ENCODE data around the gene RABAC1.
"Not testable (repeated sequence)": the region's sequence is repeated elsewhere in the genome, so short reads cannot be mapped to it uniquely, and the experiment has no call there.

The RABAC1 gene, protein sequence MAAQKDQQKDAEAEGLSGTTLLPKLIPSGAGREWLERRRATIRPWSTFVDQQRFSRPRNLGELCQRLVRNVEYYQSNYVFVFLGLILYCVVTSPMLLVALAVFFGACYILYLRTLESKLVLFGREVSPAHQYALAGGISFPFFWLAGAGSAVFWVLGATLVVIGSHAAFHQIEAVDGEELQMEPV

GRCh38 chr19:41959056-41960053 lies at the start of gene RABAC1:
Gene RABAC1 (minus strand): TSS chr19:41959321. CDS start chr19:41959292, 29 bp downstream.
- DNase-seq: peak; percentile 82

DNA sequence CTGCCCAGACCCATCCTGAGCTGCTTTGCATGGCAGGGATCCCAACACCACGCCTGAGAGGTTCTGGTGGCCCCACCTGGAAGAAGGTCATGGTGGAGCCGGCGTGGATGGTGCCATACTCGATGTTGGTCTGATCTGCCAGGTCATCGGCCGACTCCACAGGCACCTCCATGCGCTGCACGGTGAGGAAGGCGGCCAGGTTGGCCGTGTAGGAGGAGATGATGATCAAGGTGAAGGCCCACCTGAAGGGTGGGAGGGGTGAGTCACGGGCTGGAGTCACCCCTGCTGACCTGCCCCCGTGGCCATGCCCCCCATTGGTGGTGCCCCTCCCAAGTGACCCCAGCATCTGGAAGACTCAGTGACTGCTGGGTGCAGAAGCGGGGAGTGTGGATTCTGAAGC lies 47.4 kb upstream of the RABAC1 start:
- no peak for DNase-seq

DNA sequence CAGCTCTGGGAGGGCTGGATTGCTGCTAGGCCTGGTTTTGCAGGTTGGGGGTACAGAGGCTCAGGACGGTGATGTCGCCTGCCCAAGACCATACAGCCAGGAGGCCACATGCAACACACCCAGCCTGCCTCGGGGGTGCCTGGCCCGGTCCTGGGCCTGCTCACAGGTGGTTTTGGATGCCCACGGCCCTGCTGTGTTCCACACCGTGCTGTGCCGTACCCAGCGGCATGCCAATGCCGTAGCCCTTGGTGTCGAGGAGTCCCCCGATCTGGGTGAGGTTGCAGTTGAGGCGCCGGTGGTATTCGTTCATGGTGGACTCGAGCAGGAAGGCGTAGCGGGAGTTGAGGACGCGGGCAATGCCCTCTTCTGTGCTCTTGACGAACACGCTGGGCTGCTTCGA lies 46.4 kb upstream of the RABAC1 start:
- no peak for DNase-seq

GRCh38 chr19:42003506-42004294 lies 44.6 kb upstream of the RABAC1 start:
- DNase-seq: no peak

- no peak for DNase-seq
These were observed 40.7 kb upstream of the RABAC1 start for GRCh38 chr19:41999878-42000208.

DNA sequence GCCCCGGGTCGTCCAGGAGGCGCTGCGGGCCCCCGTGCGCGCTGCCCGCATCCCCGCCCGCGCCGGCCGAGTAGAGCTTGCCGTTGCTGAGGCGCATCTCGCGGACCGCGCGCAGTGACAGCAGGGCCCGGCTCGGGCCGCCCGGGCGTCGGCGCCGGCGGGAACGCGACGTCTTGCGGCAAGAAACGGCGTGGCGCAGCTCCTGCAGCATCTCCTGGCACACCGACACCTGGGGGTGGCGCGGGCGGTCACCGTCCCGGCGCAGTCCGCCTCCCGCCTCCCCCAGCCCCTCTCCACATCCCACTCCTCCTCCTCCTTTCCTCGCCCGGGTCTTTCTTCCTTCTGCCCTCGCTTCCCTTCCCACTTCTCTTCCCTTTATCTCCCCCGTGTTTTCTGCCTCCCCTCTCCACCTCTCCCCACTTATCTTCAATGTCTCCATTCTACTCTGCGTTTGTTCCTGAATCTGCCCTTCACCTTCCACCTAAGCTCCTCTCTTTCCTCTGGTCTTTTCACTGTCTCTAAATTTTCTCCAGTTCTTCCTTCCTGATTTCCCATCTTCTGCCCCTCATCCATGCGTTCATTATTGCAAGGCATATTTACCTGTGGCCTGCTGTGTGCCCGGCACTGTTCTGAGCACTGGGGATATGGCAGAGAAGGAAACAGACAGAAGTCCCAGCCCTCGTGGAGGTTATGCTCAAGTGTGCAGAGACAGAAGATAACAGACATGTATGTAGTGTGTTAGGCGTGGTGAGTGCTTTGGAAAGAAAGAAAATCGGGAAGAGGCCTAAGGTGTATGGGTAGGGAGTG lies 40.2 kb upstream of the RABAC1 start:
- no peak for DNase-seq

DNA sequence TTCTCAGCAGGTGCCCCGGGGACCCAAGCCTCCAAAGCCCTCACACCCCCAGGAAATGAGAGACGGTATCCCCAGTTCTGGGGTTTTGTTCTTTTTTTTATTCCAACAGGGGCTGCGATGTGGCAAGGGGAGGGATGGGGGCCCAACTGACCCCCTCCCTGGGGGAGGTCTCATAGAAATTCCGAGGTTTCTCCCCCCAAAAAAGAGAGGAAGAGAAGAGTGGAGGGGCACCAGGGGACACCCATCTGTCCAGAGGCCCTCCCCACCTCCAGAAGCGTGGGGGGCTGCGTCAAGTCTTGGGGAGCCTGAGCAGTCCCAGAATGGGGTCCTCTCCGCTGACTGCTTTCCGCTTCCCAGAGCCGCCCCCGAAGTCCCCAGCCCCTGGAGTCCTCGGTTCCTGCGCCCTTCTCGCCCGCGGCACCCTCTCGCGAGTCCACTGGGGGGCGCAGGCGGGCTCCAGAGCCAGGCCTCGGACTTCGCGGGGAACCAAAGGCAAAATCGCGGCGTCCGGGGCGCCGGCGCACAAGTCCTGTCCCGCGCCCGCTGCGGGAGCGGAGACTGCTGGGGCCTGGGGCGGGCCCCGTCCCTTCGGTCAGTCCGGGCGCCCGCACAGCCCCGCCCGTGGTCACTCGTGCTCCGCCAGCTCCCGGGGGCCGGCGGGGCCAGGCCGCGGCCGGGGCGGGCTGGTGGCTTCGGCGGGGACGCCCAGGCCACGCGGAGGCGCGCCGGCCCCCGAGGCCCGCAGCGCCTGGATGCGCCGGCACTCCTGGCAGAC lies 39.3 kb upstream of the RABAC1 start:
- peak; percentile 65 for DNase-seq

DNA sequence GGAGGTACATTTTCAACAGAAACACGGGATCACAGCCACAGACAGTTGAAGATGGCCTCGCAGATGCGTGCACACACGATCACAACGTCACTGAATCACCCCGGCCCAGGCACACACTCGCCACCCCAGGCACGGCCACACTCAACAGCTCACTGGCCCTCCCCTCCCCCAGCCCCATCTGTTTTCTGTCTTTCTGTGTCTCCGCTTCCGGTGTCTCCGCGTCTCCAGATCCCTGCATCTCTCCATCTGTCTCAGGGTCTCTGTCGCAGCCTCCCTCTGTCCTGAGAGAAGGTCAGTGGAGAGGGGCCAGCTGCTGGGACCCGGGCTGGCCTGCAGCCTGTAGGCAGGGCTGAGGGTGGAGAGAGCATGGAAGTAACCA lies 38.7 kb upstream of the RABAC1 start:
- DNase-seq: no peak

GRCh38 chr19:41997121-41997850 lies 38.2 kb upstream of the RABAC1 start:
- no peak for DNase-seq

DNA sequence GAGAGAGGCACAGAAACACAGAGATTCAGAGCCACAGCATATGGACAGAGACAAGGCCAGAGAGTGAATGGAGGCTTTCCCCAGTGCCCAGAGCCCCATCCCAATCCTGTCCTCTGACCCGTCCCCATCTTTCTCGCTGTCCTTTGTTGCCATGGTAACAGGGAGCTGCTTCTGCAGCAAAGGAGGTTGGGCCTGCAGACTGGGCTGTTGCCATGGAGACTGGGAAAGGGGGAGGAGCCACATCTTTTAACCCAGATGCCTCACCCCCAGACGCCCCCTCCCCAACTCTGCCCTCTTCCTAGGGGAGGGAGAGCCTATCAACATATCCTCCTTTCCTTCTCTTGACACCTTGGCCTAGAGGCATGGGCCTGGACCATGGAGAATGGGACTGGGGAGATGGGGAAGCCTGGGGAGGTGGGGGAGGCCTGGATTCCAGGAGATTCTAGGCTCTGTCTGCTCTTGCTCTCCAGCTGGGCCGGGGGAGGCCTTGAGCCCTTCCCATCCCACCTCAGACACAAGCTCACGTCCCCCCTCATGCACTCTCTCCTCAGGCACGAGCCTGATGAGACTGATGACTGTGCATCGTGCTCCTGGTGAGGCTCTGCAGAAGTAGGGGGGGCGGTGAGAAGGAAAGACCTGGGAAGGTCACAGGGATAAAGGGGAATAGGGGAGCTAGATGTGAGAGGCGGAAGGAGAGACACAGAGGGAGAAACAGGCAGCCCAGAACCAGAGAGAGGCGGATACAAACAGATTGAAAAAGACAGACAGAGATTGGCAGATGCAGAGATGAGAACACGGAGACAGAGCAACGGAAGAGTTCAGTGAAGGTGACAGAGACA lies 37.1 kb upstream of the RABAC1 start:
- DNase-seq: no peak

DNA sequence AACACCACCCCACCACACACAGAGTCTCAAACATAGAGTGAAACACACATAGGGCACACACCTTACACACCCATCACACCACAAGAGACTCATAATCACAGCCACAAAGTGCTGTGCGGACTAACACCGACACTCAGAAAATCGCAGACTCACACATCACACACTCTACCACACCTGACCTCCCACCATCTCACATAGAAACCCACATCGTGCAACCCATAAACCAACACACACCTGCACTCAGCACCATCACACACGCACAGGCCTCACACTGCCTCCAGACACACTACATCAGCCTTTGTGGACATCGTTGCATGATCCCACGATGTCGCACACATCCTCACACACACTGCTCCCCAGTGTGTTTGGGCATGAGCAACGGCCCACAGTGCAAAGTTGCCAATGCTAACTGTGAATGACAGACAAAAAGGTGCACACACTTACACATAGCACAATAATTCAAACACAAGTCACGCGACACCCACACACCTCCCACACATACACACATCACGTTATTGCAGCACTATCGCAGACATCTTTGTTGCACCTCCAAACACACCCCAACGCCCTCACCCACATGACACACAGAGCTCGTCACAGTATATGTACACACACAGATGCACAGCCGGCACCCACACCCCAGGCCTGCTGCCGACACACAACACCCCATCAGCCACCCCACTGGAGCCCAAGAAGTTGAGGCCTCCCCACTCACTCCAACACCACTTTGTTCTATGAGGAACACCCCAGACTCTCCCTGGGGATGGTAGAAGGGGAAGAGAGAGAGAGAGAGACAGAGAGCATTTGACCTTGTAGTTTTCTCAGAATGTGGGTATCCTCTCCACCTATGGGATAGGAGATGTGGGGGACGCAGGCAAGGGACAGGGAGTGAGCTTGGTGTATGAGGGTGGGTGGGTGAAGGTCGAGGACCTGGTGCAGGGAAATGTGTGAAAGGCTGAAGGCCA lies 36.2 kb upstream of the RABAC1 start:
- DNase-seq: no peak

GRCh38 chr19:41994521-41994971 lies 35.4 kb upstream of the RABAC1 start:
- DNase-seq: no peak

GRCh38 chr19:41993612-41994483 lies 34.7 kb upstream of the RABAC1 start, which contains the start of gene ATP1A3:
Gene ATP1A3 (minus strand): TSS chr19:41994230. CDS start chr19:41994076, 154 bp downstream.
- peak; percentile 41 for DNase-seq

- not testable (repeated sequence) for DNase-seq
These were observed 32.9 kb upstream of the RABAC1 start for GRCh38 chr19:41991925-41992569.

DNA sequence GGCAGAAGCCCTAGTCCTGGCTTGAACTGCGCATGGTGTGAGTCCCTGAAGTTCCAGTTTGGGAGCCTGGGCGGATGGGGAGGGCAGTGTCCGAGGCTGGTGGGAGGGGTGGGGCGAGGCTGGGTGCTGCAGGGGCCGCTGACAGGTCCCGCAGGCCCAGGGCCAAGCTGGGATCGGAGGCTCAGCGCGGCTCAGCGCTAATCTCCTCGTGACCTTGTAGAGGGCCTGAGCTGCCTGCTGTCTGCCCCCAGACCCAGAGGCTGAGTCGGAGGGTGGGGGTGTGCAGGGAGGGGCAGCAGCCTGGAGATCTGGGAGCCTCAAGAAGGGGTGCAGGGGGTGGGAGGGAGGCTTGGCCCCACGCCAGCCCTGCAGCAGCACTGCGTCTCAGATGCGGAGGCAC lies 31.9 kb upstream of the RABAC1 start:
- DNase-seq: no peak

DNA sequence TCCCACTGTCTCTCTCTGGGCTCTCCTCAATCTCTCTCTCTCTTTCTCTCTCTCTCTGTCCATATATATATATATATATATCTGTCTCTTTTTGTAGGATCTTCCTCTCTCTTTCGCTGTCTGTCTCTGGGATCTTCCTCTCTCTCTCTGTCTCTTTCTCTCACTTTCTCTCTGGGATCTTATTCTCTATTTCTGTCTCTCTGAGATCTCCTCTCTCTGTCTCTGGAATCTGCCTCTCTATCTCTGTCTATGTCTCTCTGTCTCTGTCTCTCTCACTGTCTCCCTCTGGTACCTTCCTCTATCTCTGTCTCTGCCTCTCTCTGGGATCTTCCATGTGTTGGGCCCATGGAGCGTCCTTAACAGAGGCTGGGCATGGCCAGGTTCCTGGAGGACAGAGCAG lies 31.5 kb upstream of the RABAC1 start:
- DNase-seq: no peak

DNA sequence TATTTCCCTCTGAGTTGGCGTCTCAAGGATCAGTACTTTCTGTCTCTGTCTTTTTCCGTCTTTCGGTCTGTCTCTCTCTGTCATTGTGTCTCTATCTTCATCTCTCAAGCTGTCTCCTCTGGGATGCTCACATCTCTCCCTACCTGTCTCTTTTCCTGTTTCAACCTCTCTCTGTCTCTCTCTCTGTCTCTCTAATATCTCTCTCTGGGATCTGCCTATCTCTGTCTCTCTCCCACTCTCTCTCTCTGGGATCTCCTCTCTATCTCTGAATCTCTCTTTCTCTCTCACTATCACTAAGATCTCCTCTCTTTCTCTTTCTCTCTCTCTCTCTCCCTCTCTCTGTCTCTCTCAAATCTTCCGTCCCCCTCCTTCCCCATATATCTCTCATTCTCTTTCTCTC lies 30.9 kb upstream of the RABAC1 start:
- DNase-seq: no peak
